Suprapubic skin (tissue), 4 donors: ENCODE data around the gene RCOR2. TPM values are rescaled to one million over a fixed set of nuclear protein-coding genes. Genes with fewer than 3 reads are reported as not detected.

ENCODE experiments used
- DNase-seq, 2 donors: peaks; one replicate each; pipeline ENCODE4 v3.0.0-alpha.2; 2019; ENCODE audit warnings: low spot score in 2 of 2
- H3K27ac ChIP-seq: fragments of 200-600 bp; sonication (generic); one replicate; pipeline ENCODE4 v1.5.1; 2019
- H3K27me3 ChIP-seq: fragments of 200-600 bp; sonication (generic); one replicate; pipeline ENCODE4 v1.5.1; 2019
- H3K36me3 ChIP-seq: fragments of 200-600 bp; sonication (generic); one replicate; pipeline ENCODE4 v1.5.1; 2019
- H3K4me1 ChIP-seq: fragments of 200-600 bp; sonication (generic); one replicate; pipeline ENCODE4 v1.5.1; 2019
- H3K4me3 ChIP-seq: fragments of 200-600 bp; sonication (generic); one replicate; pipeline ENCODE4 v1.5.1; 2019; ENCODE audit warnings: mild to moderate bottlenecking
- H3K9me3 ChIP-seq: fragments of 200-600 bp; sonication (generic); one replicate; pipeline ENCODE4 v1.5.1; 2019
- CTCF ChIP-seq, 2 donors: fragments of 200-600 bp in 1 of 2; fragments of 450-650 bp in 1 of 2; sonication (generic) in 1 of 2; IDR thresholded peaks; one replicate each; pipeline ENCODE4 v1.5.1; 2016 to 2019; ENCODE audit warnings: antibody characterized with exemption in 2 of 2, mild to moderate bottlenecking in 1 of 2, moderate library complexity in 1 of 2
- EP300 ChIP-seq: sonication (generic); formaldehyde crosslinking; IDR thresholded peaks from one replicate; pipeline ENCODE4 v1.6.1; 2017; ENCODE audit warnings: antibody characterized with exemption
- POLR2A ChIP-seq, 2 donors: fragments of 450-650 bp; IDR thresholded peaks; one replicate each; pipeline ENCODE4 v1.6.1; 2017; ENCODE audit warnings: antibody characterized with exemption in 2 of 2, mild to moderate bottlenecking in 2 of 2, moderate library complexity in 2 of 2
- POLR2AphosphoS5 ChIP-seq, 3 donors: sonication (generic); formaldehyde crosslinking; IDR thresholded peaks; one replicate each; pipeline ENCODE4 v1.6.1; 2017; ENCODE audit warnings: antibody characterized with exemption in 3 of 3
- WGBS: methylation state at CpG from one replicate; pipeline ENCODE4 v1.1.5; 2018; 5-methylcytosine and 5-hydroxymethylcytosine counted together
- total RNA-seq, 4 donors: library from RNA; depleted of rRNA; stranded (reverse); fragments of >200 nt; gene quantifications; one replicate each; pipeline ENCODE4 v1.1.0, GENCODE V29; 2016

RCOR2 gene
- total RNA-seq, 4 donors from 2014 or later = 0.21 to 0.34 TPM; not detected in 2

GRCh38 chr11:63879598-63880402 lies 37.2 kb downstream of the RCOR2 start:
- no peaks in the 10 kb centered on the region for H3K27me3 ChIP-seq
- 37% methylated on average over 2 of the region's 2 CpGs for WGBS
- no peak overlapping the region for H3K4me3 ChIP-seq
- no peak overlapping the region for H3K27ac ChIP-seq
- H3K36me3 ChIP-seq = peaks cover 4% of the 10 kb centered on the region
- H3K4me1 ChIP-seq = peaks cover 65% of the 10 kb centered on the region
- DNase-seq = no peak
- no peaks in the 10 kb centered on the region for H3K9me3 ChIP-seq
- TF ChIP-seq POLR2A (IDR thresholded peaks at IDR 0.05) (no peak), CTCF (IDR thresholded peaks at IDR 0.05) (no peak), EP300 (no peak), POLR2AphosphoS5 (IDR thresholded peaks at IDR 0.05) (no peak)

- Histone ChIP-seq H3K9me3 (no peaks in the 10 kb centered on the region), H3K36me3 (peaks cover 4% of the 10 kb centered on the region), H3K4me1 (peaks cover 65% of the 10 kb centered on the region), H3K4me3 (no peak overlapping the region), H3K27me3 (no peaks in the 10 kb centered on the region), H3K27ac (no peak overlapping the region)
- 84% methylated on average over 6 of the region's 6 CpGs for WGBS
- DNase-seq = no peak
- no peak for TF ChIP-seq EP300
- TF ChIP-seq POLR2A (IDR thresholded peaks at IDR 0.05) = no peak
- no peak for TF ChIP-seq POLR2AphosphoS5 (IDR thresholded peaks at IDR 0.05)
- TF ChIP-seq CTCF (IDR thresholded peaks at IDR 0.05) = no peak
Observed at GRCh38 chr11:63877658-63878241, 39.2 kb downstream of the RCOR2 start.

DNA sequence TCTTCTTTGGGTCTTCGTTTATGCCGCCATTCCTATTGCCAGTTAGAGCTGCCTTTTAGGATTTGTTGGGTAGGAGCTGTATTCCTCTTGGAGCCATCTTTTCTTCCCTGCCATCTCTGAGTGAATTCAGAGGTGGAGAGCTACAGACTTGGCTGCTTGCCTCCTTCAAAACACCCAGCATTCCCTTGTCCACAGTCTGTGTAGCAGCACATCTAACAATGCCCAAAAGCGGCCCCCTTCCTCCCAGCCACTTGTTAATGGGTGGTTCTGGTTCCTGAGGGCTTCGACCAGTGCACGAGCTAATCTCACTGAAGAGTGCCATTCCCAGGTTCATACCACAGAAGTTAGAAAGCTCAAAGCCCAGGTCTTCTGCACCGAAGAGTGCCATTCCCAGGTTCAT lies 40.3 kb downstream of the RCOR2 start:
- Histone ChIP-seq H3K27me3 (no peaks in the 10 kb centered on the region), H3K4me3 (no peak overlapping the region), H3K4me1 (peaks cover 72% of the 10 kb centered on the region), H3K27ac (no peak overlapping the region), H3K9me3 (no peaks in the 10 kb centered on the region), H3K36me3 (peaks cover 4% of the 10 kb centered on the region)
- TF ChIP-seq POLR2AphosphoS5 (IDR thresholded peaks at IDR 0.05) (no peak), CTCF (IDR thresholded peaks at IDR 0.05) (no peak), POLR2A (IDR thresholded peaks at IDR 0.05) (no peak), EP300 (no peak)
- DNase-seq = no peak
- 93% methylated on average over 6 of the region's 6 CpGs for WGBS

DNA sequence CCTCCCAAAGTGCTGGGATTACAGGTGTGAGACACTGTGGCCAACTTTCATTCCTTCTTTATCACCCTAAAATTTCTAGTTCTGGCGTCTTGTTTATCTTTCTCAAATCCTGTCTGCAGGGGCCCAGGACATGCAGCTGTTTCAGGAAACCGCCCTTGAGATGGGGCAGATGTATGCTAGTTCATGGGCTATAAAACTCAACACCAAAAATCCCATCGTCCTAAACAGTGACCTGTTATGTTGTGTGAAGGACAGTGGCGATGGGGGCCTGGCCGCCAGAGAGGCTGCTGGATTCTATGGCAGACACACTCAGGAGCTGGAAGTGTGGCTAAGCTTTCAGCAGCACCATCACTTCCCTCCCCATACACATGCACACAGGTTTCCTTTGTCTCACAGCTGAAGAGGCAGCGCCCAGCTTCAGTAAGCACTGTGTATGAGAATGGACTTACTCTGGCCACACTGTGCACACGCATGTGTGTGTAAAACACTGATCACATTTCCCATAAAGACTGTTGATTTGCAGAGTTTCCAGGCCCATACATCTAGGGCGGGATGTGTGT lies 41.4 kb downstream of the RCOR2 start:
- Histone ChIP-seq H3K27me3 (no peaks in the 10 kb centered on the region), H3K9me3 (no peaks in the 10 kb centered on the region), H3K27ac (no peak overlapping the region), H3K4me1 (peaks cover 72% of the 10 kb centered on the region), H3K4me3 (no peak overlapping the region), H3K36me3 (peaks cover 4% of the 10 kb centered on the region)
- TF ChIP-seq CTCF (IDR thresholded peaks at IDR 0.05) (no peak), POLR2AphosphoS5 (IDR thresholded peaks at IDR 0.05) (no peak), POLR2A (IDR thresholded peaks at IDR 0.05) (no peak), EP300 (no peak)
- DNase-seq = no peak
- 89% methylated on average over 6 of the region's 8 CpGs for WGBS

- Histone ChIP-seq H3K27ac (peak overlapping the region; percentile 24), H3K4me3 (no peak overlapping the region), H3K36me3 (peaks cover 4% of the 10 kb centered on the region), H3K4me1 (peaks cover 72% of the 10 kb centered on the region), H3K9me3 (no peaks in the 10 kb centered on the region), H3K27me3 (no peaks in the 10 kb centered on the region)
- 49% methylated on average over 6 of the region's 6 CpGs for WGBS
- no peak for DNase-seq
- TF ChIP-seq POLR2A (IDR thresholded peaks at IDR 0.05) (no peak), CTCF (IDR thresholded peaks at IDR 0.05) (no peak), EP300 (no peak), POLR2AphosphoS5 (IDR thresholded peaks at IDR 0.05) (no peak)
Observed at GRCh38 chr11:63874511-63874910, 42.5 kb downstream of the RCOR2 start.
